HG03460 (cell line): ENCODE results near the gene CCDC69.
A peak's percentile ranks its signal among the peaks of the same experiment; 100 is the strongest.
"Not testable (repeated sequence)": the region's sequence is repeated elsewhere in the genome, so short reads cannot be mapped to it uniquely, and the experiment has no call there.

Experiments
- ATAC-seq: cut with Tn5 transposase; IDR thresholded peaks from one replicate; pipeline ENCODE4 v1.9.1; 2021; ENCODE audit not compliant: unreplicated experiment

Gene CCDC69, protein sequence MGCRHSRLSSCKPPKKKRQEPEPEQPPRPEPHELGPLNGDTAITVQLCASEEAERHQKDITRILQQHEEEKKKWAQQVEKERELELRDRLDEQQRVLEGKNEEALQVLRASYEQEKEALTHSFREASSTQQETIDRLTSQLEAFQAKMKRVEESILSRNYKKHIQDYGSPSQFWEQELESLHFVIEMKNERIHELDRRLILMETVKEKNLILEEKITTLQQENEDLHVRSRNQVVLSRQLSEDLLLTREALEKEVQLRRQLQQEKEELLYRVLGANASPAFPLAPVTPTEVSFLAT

DNA sequence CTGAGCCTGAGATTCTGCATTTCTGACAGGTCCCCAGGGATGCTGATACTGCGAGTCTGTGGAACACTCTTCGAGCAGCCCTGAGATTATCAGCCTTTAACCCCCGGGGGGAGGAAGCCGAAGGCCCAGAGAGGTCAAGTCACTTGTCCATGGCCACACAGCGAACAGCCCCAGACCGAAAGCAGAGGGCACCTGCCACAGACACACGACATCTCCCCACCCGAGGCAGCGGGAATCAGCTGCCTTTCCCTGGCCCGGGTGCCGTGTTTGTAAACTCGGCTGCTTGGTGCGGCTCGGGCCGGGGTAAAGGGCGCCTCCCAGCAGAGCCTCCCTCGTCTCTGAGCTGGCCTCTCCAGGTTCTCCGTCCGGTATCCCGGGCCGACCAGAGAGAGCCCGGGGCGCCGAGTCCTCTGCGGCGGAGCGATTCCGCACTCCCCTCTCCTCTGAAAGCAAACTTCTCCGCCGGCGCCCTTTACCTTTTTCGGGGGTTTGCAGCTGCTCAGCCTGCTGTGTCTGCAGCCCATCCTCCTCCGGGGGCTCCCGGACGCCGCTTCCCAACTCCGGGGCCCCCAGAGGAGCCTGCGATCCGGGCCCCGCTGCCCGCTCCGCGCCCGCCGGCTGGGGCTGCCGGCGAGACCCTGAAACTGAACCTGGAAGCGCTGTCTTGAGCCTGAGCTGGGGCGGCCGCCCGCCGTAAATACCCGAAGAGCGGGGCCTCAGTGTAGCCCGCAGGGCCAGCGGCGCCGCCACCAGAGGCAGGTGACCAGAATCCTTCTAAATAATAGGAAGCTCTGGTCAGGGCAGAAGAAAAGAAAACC, at the start of gene CCDC69:
TSS of gene CCDC69 (minus strand) at position 646 of the 818 bp plus-strand sequence. CDS start at position 524, 122 bp downstream.
- peak; percentile 66 for ATAC-seq

DNA sequence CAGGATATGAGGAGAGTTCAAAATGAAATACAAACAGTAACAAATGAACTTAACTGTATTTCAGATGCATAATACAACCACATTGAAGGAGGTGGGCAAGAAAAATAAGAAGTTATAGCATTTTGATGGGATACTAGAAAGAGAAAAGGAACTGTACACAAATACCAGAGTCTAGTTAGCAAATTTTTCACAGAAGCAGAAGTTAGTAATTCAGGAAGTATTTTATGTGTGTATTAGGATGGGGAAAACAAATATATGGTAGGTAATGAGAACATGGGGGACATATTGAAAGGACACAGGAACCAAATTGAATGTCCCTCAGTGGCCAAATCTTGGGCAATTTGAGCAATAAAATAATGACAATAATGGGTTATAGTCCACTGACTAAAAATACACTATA, 47.4 kb upstream of the CCDC69 start:
- ATAC-seq = no peak

DNA sequence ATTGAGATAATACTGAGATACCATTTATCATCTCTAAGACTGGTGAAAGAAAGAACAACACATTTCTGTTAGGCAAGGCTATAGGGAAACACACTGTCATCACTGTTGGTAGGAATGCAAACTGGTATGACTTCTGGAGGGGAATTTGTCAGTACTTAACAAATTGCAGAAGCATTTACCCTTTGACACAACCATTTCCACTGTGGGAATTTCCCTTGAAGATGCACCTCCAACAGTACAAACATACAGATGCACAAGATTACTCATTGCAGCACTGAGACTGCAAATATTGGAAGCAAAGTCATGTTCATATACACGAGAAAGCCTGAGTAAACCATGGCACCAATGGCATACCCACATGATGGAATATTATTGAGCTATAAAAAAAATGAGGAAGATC, 46.7 kb upstream of the CCDC69 start:
- peak; percentile 74 for ATAC-seq

DNA sequence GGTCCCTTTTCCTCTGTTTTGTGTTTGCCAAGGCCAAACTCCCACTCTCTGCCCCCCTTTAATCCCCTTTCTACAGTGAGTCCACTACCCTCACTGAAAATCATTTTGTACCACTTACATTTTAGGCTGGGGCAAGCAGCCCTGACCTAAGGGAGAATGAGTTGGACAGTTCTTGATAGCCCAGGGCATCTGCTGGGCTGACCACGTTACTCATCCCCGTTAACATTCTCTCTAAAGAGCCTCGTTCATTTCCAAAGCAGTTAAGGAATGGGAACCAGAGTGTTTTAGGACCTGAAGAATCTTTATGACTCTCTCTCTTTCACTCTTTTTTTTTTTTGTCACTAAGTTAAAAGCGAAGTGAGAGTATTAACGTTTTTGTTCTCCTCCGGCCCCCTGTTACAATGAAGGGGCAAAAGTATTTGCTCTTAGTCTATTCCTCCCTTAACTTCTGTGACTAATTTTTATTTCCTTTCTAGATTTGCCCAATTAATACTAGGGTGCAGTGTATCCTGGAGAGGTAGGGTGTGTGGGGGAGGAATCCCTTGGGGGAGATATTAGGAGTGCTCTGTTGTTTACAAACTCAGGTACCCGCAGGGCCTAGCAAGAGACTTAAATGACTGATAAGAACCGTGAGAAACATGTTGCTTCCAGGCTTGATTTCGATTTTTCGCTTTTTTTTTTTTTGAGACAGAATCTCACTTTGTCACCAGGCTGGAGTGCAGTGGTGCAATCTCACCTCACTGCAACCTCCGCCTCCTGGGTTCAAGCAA, 43.8 kb upstream of the CCDC69 start:
- ATAC-seq = no peak

DNA sequence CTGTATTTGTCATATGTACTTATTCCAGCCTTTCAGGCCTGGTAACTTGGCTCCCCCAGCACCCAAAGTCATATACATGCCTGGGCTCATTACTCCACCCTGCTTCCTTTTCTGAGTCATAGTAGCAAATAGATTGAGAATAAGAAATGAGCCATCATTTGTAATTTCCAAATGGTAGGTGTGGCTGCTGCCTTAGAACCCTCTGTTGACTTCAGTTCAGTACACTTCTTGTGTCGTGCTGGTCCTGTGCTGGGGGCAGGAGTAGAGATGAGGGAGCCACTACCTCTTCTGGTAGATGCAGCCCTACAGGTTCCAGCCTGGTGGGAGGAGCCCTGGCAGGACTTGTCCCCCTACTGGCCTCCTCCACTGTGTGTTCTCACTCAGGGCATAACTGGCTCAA, 40.2 kb upstream of the CCDC69 start:
- no peak for ATAC-seq

DNA sequence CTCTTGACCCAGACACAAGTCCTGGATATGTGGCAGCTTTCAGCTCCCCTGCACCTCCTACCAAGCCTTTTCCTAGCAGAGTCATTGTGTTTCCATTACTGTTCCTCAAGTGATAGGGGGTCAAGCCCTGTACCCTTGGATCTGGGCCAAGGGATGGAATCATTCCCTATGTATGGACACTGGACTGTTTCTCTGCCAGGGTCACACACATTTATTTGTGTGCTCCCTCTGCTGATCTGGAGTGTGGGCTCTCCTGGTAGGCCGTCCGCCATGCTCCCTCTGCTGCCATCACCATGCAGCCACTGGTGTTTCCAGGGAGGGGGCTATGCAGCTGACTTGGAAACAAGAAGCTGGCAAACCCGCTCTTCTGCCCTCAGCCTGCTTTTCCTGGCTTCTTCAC, 38.6 kb upstream of the CCDC69 start:
- ATAC-seq = no peak

DNA sequence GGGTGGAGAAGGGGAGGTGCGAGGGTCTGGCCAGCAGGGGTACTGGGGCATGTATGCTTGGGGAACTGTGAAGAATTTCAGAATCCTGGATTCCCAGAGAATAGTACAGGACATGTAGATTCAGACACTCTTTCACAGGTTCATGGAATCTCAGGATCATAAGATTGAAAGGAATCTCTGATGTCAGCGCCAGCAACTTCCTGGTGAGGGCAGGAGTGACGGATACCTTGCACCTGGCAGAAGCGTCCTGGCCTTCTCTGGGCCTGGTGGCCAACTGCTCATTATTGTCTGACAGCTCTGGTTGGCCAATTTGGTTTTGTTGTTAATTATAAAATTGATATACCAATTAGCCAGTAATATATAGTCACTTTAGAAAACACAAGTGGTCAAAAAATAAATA, 36.0 kb upstream of the CCDC69 start:
- no peak for ATAC-seq

DNA sequence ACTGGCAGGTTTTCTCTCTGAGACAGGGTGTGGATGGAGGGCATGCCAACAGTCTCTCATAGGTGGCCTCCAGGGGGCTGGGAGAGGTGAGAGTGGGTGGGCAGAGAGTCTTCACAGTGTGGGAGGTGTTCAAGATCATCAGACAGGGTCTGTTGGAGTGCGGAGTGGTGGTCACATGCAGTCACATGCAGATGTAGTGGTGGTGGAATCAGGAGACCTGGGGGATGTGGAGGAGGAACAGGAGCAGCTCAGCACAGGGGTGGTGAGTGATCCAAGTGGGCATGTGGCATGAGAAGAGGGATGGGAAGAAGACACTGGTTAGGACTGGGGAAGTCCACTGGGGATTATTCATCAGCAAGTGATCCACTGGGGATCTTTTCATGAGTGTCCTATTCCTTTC, 34.9 kb upstream of the CCDC69 start:
- ATAC-seq = no peak

DNA sequence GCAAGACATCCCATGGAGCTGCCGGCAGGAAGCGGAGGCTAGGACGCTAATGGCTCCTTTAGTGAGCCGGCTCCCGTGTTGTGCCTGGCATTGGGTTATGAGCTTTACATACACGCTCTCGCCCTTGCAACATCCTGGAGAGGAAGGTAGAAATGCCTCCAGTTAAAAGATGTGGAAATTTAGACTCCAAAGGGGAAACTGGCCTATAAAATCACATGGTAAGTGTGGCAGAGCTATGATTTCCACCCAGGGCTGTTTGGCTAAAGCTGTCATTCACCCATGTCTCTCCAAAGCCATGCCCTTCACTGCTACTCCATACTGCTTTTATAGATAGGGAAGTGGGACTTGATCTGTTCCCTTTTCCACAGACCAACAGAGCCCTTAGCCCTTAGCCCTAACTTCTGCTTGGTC, 34.3 kb upstream of the CCDC69 start:
- no peak for ATAC-seq

DNA sequence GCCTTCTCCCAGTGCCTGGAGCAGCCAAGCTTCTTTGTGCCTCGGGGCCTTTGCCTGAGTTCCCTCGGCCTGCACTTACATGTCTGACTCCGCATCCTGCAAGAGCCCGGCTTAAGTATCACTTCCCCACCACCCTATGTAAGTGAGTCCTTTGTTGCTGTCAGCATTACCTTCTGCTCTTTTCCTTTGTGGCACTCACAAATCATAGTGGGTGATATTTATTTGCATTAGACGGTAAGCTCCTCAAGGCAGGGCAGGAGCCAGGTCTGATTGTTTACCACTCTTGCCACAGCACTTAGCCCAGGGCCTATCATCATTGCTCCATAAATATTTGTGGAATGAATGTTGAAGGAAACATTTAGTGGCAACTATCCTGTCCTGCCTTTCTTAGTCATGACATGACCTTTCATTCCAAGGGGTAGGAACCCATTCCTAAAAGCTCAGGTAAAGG, 33.9 kb upstream of the CCDC69 start:
- ATAC-seq = peak; percentile 31

DNA sequence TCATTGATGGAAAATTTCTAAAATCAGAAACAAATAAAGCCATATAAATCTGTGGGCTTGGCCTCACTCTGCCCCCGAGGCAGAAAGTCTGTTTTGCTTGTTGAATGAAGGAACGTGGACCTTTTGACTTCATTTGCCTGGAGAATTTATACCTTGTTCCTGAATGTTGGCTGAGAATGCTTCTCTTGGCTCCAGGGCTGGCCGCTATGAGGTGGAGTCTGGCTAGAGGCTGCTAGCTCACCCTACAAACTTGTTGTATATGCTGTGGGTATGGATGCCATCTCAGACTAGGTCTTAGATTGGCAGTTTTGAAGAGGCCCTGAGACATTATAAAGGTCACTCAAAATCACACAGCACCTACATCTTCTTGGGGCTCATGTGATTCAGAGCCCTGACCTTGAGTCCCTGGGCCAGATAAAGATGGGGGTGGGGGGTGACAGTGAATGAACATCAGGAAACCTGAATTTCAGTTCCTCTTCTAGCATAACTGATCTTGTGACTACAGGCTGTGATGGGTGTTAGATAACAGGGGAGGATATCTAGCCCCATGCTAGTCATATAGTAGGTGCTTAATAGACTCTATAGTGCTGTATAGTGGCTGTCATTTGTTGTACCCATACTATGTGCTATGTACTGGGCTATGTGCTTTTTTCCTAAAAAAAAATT, 31.9 kb upstream of the CCDC69 start:
- ATAC-seq = peak; percentile 34

DNA sequence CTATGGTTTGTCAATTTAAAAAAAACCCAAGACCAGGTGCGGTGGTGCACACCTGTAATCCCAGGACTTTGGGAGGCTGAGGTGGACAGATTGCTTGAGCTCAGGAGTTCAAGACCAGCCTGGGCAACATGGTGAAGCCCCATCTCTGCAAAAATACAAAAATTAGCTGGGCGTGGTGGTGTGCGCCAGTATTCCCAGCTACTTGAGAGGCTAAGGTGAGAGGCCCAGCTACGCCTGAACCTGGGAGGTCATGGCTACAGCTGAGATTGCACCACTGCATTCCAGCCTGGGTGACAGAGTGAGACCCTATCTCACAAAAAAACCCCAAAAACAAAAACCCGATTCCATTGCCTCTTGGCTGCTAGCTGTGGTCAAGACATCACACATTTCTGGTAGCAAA, 31.1 kb upstream of the CCDC69 start:
- not testable (repeated sequence) for ATAC-seq

DNA sequence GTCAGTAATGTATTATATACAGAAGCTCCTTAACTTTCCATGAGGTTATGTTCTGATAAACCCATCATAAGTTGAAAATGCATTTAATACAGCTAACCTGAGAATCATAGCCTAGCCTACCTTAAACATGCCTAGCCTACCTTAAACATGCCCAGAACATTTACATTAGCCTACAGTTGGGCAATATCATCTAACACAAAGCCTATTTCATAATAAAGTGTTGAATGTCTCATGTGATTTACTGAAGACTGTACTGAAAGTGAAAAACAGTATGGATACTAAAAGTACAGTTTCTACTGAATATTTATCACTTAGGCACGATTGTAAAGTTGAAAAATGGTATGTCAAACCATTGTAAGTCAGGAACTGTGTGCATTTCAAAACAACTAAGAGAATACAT, 30.7 kb upstream of the CCDC69 start:
- ATAC-seq = no peak

DNA sequence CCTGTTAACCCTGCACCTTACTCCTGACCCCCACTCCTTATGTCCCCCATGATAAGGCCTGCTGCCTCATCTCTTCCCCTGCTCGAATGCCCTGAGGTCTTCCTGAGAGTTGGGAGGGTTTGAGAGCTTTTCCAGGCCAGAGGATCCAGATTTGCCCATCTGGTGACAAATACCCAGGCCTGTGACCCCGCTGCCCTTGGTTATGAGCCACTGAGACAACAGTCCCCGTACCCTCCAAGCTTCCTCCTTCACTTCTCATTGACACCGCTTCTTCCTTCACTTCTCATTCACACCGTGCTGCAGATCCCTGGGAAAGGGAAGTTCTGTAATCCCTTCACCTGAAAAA, 29.7 kb upstream of the CCDC69 start:
- ATAC-seq = no peak

DNA sequence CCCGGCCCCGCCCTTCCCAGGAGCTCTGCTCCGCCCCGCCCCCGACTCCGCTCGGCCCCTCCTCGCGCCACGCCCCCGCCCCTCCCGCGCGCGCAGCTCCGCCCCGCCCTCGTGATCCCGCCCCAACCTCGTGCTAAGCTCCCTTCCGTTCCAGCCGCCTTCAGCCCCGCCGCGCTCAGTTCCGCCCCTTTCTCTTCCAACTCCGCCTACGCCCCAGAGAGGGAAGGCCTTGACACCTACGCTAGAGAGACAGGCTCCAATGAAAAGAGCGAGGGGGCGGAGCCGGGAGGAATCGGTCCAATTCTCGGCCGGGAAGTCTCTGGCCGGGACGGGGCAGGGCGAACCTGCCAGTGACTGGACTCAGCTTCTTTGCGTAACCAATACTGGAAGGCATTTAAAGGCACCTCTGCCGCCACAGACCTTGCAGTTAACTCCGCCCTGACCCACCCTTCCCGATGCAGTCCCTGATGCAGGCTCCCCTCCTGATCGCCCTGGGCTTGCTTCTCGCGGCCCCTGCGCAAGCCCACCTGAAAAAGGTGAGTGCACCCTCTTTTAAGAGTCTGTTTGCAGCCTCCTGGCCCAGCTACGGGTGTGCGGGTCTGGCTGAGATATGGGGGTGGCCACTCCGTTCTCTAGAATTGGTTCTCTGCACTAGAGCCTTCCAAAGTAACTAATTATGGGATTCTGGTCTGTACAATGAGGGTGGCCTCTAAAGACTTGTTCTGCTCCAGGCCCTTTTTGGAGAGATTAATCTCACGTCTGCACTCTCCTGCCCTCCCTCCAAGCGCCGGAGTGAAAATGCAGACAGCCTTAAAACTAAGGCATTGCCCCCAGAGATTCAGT, 29.1 kb upstream of the CCDC69 start, which contains the start of gene GM2A:
TSS of gene GM2A (plus strand) at position 424 of the 843 bp plus-strand sequence. CDS start at position 456, 32 bp downstream.
- peak; percentile 74 for ATAC-seq

DNA sequence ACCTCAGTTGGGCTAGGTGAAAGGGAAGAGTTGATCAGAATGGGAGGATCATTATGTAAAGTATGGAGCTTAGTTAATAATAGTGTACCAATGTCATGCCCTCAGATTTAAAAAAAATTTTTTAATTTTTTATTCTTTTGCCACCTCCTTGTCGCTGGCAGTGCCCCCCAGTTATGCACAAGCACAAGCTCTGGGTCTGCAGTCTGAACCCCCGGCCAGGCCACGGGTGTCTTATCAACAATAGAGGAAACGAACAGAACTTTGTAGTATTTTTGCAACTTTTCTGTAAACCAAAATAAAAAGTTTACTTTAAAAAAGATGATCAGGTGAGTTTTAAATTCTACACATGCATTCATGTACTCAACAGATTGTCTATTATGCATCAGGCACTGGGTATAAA, 27.7 kb upstream of the CCDC69 start:
- ATAC-seq = no peak

DNA sequence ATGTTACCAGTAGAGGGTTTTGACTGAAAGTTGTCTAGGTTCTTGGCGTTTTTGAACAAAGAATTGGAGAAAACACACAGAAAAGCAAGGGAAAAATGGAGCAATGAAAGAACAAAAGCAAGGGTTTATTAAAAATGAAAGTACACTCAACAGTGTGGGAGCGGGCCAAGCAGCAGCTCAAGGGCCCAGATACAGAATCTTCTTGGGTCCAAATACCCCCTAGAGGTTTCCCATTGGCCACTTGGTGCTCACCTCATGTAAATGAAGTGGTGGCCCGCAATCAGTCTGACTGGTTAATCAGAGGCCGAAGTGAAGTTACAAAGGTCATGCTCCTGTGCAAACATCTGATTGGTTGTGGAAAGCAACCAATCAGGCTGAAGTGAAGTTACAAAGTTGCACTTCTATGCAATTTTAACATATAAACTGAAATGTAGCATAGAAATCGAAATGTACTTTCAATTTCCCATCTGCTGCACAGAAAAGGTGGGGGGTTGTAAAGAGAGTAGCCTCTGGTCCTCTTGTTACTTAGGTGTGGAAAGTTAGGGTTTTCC, 27.2 kb upstream of the CCDC69 start:
- ATAC-seq = no peak

DNA sequence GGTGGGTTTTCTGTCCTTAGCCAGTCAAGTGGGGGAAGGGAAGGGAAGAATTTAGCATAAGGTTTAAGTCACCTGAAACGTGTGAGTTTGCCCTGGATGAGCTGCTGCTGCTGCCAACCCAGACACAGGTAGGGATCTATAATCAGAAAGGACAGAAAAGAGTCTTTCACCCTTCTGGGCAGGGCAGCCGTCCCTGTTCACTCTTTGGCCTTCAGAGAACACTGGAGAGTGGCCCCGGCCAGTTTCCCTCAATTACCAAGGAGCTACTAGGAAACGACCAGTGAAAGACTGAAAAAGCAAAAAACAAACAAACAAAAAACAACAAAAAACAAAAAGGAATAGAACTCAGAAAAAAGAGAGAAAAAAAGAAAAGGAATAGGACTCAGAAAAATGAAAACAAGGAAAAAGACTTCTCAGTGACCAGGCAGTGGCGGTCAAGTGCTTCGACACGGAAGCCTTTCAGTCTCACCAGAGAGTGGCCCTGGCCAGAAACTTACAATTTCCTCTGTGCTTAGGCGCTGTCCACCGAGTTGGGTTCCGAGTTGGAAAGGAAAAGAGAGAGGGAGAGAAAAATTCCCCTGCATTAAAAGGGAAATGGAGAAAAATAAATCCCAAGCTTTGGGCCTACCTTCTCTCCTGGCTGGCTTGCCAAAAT, 26.6 kb upstream of the CCDC69 start:
- ATAC-seq = no peak

DNA sequence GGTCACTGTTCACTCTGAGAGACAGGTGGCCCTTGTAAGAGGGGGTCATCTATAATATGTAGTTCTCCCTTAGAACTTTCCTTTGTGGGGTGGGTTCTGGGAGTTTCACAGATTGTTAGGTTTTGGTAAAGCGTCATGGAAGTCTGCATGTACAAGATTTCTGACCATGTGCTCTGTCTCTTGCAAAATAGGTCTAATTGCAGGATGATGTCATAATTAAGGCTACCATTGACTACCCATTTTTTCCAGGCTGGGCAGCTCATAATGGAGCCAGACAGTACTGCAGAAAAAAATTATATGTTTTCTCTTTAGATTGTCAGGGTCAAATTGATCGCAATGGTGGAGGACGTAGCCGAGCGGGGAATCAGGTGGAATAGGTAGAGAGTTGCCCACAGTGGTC, 25.4 kb upstream of the CCDC69 start:
- no peak for ATAC-seq
